Esophagus muscularis mucosa (tissue), 3 donors: Measurements from ENCODE around the gene ATP7A.

Source experiments
- POLR2AphosphoS5 ChIP-seq, 2 donors: sonication (generic); formaldehyde crosslinking; IDR thresholded peaks; one replicate each; pipeline ENCODE4 v1.6.1; 2017; ENCODE audit warnings: antibody characterized with exemption in 2 of 2
- TF ChIP-seq, protein P1 (sequence below), 3 experiments: fragments of 200-600 bp in 2 of 3; fragments of 450-650 bp in 1 of 3; sonication (generic) in 2 of 3; IDR thresholded peaks; one replicate each; pipeline ENCODE4 v1.5.1; 2017 to 2019; ENCODE audit warnings: antibody characterized with exemption in 3 of 3, mild to moderate bottlenecking in 2 of 3, moderate library complexity in 1 of 3

GRCh38 chrX:78074088-78074487 lies 163.6 kb downstream of the ATP7A start:
- no peak for TF ChIP-seq POLR2AphosphoS5 (IDR thresholded peaks at IDR 0.05)
- TF ChIP-seq, protein P1, sequence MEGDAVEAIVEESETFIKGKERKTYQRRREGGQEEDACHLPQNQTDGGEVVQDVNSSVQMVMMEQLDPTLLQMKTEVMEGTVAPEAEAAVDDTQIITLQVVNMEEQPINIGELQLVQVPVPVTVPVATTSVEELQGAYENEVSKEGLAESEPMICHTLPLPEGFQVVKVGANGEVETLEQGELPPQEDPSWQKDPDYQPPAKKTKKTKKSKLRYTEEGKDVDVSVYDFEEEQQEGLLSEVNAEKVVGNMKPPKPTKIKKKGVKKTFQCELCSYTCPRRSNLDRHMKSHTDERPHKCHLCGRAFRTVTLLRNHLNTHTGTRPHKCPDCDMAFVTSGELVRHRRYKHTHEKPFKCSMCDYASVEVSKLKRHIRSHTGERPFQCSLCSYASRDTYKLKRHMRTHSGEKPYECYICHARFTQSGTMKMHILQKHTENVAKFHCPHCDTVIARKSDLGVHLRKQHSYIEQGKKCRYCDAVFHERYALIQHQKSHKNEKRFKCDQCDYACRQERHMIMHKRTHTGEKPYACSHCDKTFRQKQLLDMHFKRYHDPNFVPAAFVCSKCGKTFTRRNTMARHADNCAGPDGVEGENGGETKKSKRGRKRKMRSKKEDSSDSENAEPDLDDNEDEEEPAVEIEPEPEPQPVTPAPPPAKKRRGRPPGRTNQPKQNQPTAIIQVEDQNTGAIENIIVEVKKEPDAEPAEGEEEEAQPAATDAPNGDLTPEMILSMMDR (IDR thresholded peaks at IDR 0.05) = no peak
